NT2/D1 (cell line): ENCODE data around the gene CAB39.

Experiments used
- DNase-seq: peaks from one replicate; pipeline ENCODE4 v3.0.0-alpha.2; 2011; ENCODE audit warnings: low read depth, low spot score
- H3K27me3 ChIP-seq: 2 replicates; pipeline ENCODE4 v1.6.0; 2011; ENCODE audit warnings: mild to moderate bottlenecking; ENCODE audit not compliant: insufficient read length, insufficient read depth
- H3K36me3 ChIP-seq: 2 replicates; pipeline ENCODE4 v1.6.1; 2011; ENCODE audit warnings: mild to moderate bottlenecking, low read length, mixed read lengths; ENCODE audit not compliant: insufficient read depth, insufficient read length
- H3K4me1 ChIP-seq: 2 replicates; pipeline ENCODE4 v1.5.1; 2011; ENCODE audit not compliant: insufficient read depth, insufficient read length
- H3K4me3 ChIP-seq: 2 replicates; pipeline ENCODE4 v1.5.1; 2011; ENCODE audit warnings: low read depth; ENCODE audit not compliant: insufficient read length
- H3K9ac ChIP-seq: 2 replicates; pipeline ENCODE4 v1.6.0; 2011; ENCODE audit warnings: low read depth; ENCODE audit not compliant: insufficient read length
- H3K9me3 ChIP-seq: 2 replicates; pipeline ENCODE4 v1.5.1; 2011; ENCODE audit warnings: mild to moderate bottlenecking, low read length; ENCODE audit not compliant: insufficient read depth
- SUZ12 ChIP-seq: IDR thresholded peaks from 2 replicates; pipeline ENCODE4 v1.6.1; 2011; ENCODE audit not compliant: insufficient read length, insufficient read depth; ENCODE audit errors: extremely low read depth
- YY1 ChIP-seq: IDR thresholded peaks from 2 replicates; pipeline ENCODE4 v1.6.1; 2011; ENCODE audit not compliant: insufficient read length, insufficient read depth
- ZNF274 ChIP-seq: IDR thresholded peaks from 2 replicates; pipeline ENCODE4 v1.6.1; 2011; ENCODE audit warnings: mild to moderate bottlenecking, low read depth, low read length

Gene CAB39

DNA sequence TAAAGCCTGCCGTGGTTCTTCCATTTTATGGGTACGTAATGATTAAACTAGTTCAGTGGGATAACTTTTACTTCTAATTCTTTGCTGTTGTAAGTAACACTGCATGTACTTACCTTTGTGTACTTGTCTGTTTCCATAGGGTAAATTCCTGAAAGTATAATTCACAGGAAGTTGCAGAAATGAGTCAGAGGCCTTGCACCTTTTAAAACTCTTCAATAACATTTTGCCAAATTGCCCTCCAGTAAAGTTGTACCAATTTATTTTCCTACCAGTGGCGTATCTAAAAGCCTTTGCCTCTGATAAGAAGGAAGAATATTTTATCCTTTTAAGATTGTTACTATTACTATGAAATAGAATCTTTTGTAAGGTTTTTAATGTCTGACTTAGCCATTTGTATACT is 65.1 kb downstream of the CAB39 start:
- peaks cover 7% of the 10 kb centered on the region for H3K36me3 ChIP-seq
- DNase-seq: no peak
- no peak overlapping the region for H3K9ac ChIP-seq
- no peaks in the 10 kb centered on the region for H3K27me3 ChIP-seq
- TF ChIP-seq SUZ12: no peak
- no peak for TF ChIP-seq ZNF274
- no peak for TF ChIP-seq YY1
- no peaks in the 10 kb centered on the region for H3K9me3 ChIP-seq
- no peak overlapping the region for H3K4me3 ChIP-seq
- H3K4me1 ChIP-seq: no peaks in the 10 kb centered on the region

DNA sequence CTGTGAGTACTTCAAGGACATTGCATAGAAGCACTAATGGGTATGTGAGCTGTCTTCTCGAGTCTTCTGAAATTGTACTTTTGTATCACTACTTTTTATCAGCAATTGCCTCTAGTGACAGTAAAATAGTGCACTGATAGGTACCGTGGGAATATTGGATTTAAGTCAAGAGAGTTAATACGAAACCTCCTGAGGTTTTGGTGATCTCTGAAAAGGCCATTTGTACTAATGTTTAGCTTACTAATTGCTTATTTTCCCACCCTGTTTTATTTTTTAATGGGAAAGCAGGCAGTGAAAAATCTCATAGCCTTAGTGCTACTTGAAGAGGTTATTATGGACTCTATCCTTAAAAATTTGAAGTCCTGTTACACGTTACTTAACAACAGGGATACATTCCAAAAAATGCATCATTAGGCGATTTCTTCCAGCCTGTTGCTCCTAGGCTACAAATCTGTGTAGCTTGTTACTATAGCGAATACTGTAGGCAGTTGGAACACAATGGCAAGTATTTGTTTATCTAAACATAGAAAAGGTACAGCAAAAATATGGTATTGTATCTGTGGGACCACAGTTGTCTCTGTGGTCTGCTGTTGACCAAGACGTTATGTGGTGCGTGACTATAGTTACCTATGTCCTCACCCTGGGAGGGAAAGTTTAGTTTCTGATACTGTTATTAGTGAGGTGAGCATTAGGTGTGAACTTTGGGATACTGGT is 65.9 kb downstream of the CAB39 start:
- Histone ChIP-seq H3K27me3 (no peaks in the 10 kb centered on the region), H3K9ac (no peak overlapping the region), H3K4me1 (no peaks in the 10 kb centered on the region), H3K9me3 (no peaks in the 10 kb centered on the region), H3K36me3 (peaks cover 5% of the 10 kb centered on the region), H3K4me3 (no peak overlapping the region)
- no peak for TF ChIP-seq ZNF274
- TF ChIP-seq YY1: no peak
- no peak for TF ChIP-seq SUZ12
- DNase-seq: no peak

DNA sequence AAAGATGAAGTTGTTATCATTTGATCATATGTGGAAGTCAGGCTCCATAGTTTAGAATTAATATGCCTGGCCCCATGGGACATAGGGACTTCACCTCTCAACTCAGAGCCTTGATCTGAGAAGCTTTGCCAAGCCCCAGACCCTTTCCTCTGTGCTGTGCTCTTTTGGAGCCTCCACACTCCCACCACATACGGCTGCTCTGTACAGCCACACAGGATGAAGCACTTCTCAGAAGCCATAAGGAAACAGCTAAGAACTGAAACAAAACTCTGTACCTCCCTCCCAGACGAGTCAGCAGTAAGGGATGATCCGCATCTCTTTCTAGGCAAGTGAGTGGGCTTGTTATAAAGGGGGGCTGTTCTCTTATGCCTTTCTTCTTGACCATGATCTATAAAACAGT is 66.5 kb downstream of the CAB39 start:
- peaks cover 4% of the 10 kb centered on the region for H3K36me3 ChIP-seq
- H3K4me1 ChIP-seq: no peaks in the 10 kb centered on the region
- H3K9ac ChIP-seq: no peak overlapping the region
- TF ChIP-seq SUZ12: no peak
- TF ChIP-seq YY1: no peak
- TF ChIP-seq ZNF274: no peak
- H3K9me3 ChIP-seq: peaks cover 3% of the 10 kb centered on the region
- DNase-seq: no peak
- H3K27me3 ChIP-seq: no peaks in the 10 kb centered on the region
- H3K4me3 ChIP-seq: no peak overlapping the region

- Histone ChIP-seq H3K9me3 (peaks cover 8% of the 10 kb centered on the region), H3K36me3 (peaks cover 7% of the 10 kb centered on the region), H3K27me3 (no peaks in the 10 kb centered on the region), H3K4me3 (no peak overlapping the region), H3K4me1 (no peaks in the 10 kb centered on the region), H3K9ac (no peak overlapping the region)
- DNase-seq: no peak
- no peak for TF ChIP-seq YY1
- no peak for TF ChIP-seq ZNF274
These were observed 67.0 kb downstream of the CAB39 start for GRCh38 chr2:230779607-230780006.

GRCh38 chr2:230781130-230781797 is 68.6 kb downstream of the CAB39 start:
- no peaks in the 10 kb centered on the region for H3K4me1 ChIP-seq
- no peak for DNase-seq
- H3K9me3 ChIP-seq: peaks cover 14% of the 10 kb centered on the region
- TF ChIP-seq SUZ12 (no peak), ZNF274 (no peak), YY1 (no peak)
- H3K36me3 ChIP-seq: peaks cover 7% of the 10 kb centered on the region
- H3K27me3 ChIP-seq: no peaks in the 10 kb centered on the region
- H3K9ac ChIP-seq: no peak overlapping the region
- H3K4me3 ChIP-seq: no peak overlapping the region

DNA sequence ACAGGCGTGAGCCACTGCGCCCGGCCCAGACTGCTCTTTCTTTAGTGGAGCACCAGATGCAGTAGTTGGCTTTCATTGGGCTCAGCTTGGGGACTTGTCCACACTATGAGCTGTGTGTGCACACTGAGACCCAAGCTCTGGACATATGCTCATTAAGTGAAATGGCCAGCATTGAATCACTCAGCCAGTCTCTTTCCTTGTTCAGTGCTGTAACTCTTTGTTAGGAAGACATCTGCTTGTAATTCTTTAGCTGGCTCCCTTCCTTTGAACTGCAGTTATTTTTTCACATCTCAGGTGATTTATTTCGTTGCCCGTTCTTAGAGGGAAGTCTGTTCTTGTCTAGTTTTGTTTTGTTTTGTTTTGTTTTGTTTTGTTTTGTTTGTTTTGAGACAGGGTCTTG is 70.5 kb downstream of the CAB39 start:
- Histone ChIP-seq H3K9me3 (peaks cover 17% of the 10 kb centered on the region), H3K27me3 (no peaks in the 10 kb centered on the region), H3K9ac (no peak overlapping the region), H3K4me3 (no peak overlapping the region), H3K4me1 (no peaks in the 10 kb centered on the region), H3K36me3 (peaks cover 10% of the 10 kb centered on the region)
- DNase-seq: no peak
- TF ChIP-seq SUZ12 (no peak), ZNF274 (no peak), YY1 (no peak)

DNA sequence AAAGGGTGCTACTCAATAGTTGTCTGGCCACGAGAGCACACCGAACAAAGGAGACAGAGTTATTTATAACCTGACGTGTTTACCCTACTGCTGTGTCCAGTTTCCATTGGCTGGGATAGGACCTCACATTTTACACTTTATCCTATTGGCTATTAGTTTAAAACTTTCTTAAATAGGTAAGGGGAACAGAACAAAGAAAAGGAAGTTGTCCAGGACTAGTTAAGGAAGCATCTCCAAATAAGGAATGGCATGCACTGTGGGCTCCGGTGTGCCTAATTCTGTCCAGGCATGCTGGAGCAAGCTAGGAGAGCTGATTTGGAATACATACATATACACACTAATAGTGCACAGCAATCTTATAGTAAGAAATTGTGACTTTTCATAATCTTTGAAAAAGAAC is 72.2 kb downstream of the CAB39 start:
- H3K4me3 ChIP-seq: no peak overlapping the region
- DNase-seq: no peak
- peaks cover 15% of the 10 kb centered on the region for H3K36me3 ChIP-seq
- H3K4me1 ChIP-seq: no peaks in the 10 kb centered on the region
- no peak for TF ChIP-seq ZNF274
- TF ChIP-seq YY1: no peak
- no peak for TF ChIP-seq SUZ12
- H3K27me3 ChIP-seq: no peaks in the 10 kb centered on the region
- no peak overlapping the region for H3K9ac ChIP-seq
- peaks cover 31% of the 10 kb centered on the region for H3K9me3 ChIP-seq
